K562 (cell line): ENCODE results near the gene MGAT4D. TPM values are rescaled to one million over a fixed set of nuclear protein-coding genes. Genes with fewer than 3 reads are reported as not detected.

ENCODE experiments used
- CTCFL ChIP-seq: IDR thresholded peaks from 2 replicates; pipeline ENCODE4 v1.6.1; 2011; ENCODE audit warnings: borderline replicate concordance, low read depth, mild to moderate bottlenecking, moderate library complexity, low read length; ENCODE audit not compliant: insufficient read depth, poor library complexity, severe bottlenecking
- JUN ChIP-seq, 2 experiments: sonication (generic) in 1 of 2; formaldehyde crosslinking in 1 of 2; IDR thresholded peaks; 2 replicates each; pipeline versions ENCODE4 v1.6.1 to v1.8.0; 2012 to 2022; ENCODE audit warnings: borderline replicate concordance in 2 of 2, mild to moderate bottlenecking in 2 of 2, improper control_type of control experiment in 1 of 2, low read depth in 1 of 2, low read length in 1 of 2, missing genetic modification reagents in 1 of 2
- MXD1 ChIP-seq: fragments of 250-450 bp; sonication (Bioruptor Pico); IDR thresholded peaks from 2 replicates; pipeline ENCODE4 v1.8.0; 2021; ENCODE audit warnings: borderline replicate concordance, mild to moderate bottlenecking, moderate library complexity; ENCODE audit not compliant: poor library complexity, severe bottlenecking
- NR2C2 ChIP-seq, 2 experiments: fragments of 200-800 bp in 1 of 2; sonication (Bioruptor generic) in 1 of 2; sonication (generic) in 1 of 2; formaldehyde crosslinking in 1 of 2; IDR thresholded peaks; 2 replicates each; pipeline versions ENCODE4 v1.6.1 to v1.8.0; 2016 to 2022; ENCODE audit warnings: mild to moderate bottlenecking in 1 of 2, missing compliant biosample characterization in 1 of 2, missing genetic modification characterization in 1 of 2, missing genetic modification reagents in 1 of 2
- PHF8 ChIP-seq: fragments of 200-600 bp; sonication (generic); IDR thresholded peaks from 2 replicates; pipeline ENCODE4 v1.6.1; 2012; ENCODE audit warnings: mixed run types, mild to moderate bottlenecking, inconsistent platforms, low read length, moderate library complexity, borderline replicate concordance
- RCOR1 ChIP-seq, 2 experiments: IDR thresholded peaks; 2 replicates each; pipeline ENCODE4 v1.6.1; 2012; ENCODE audit warnings: low read depth in 2 of 2, low read length in 2 of 2, borderline replicate concordance in 1 of 2, improper control_type of control experiment in 1 of 2
- SMARCA5 ChIP-seq: fragments of 450-650 bp; IDR thresholded peaks from 2 replicates; pipeline ENCODE4 v1.6.1; 2016
- SP2 ChIP-seq: IDR thresholded peaks from 2 replicates; pipeline ENCODE4 v1.6.1; 2011; ENCODE audit warnings: mild to moderate bottlenecking, low read depth, low read length, moderate library complexity; ENCODE audit not compliant: poor library complexity, severe bottlenecking; ENCODE audit errors: extremely low read depth
- VEZF1 ChIP-seq: fragments of 200-800 bp; sonication (Bioruptor generic); IDR thresholded peaks from 2 replicates; pipeline ENCODE4 v1.6.1; 2017; ENCODE audit warnings: missing genetic modification characterization, missing compliant biosample characterization
- ZC3H11A ChIP-seq: IDR thresholded peaks from 2 replicates; pipeline ENCODE4 v1.6.1; 2012; ENCODE audit warnings: low read depth, low read length, improper control_type of control experiment
- ZNF224 ChIP-seq: sonication (generic); formaldehyde crosslinking; IDR thresholded peaks from 2 replicates; pipeline ENCODE4 v1.8.0; 2022; ENCODE audit warnings: mild to moderate bottlenecking, missing genetic modification reagents
- ZNF583 ChIP-seq: fragments of 250-450 bp; sonication (Bioruptor Pico); IDR thresholded peaks from 2 replicates; pipeline ENCODE4 v1.4.0; 2020
- polyA plus RNA-seq, 8 experiments: library from polyadenylated mRNA; depleted of rRNA in 4 of 8; stranded (reverse) in 5 of 8; unstranded in 3 of 8; fragments of >200 nt; fragmentation: Nextera tagmentation in 2 of 8; fragmentation: Illumina TruSeq in 1 of 8; extraction: Ambion mirVana in 2 of 8; extraction: Trizol in 1 of 8; gene quantifications; 2 replicates each; pipeline versions ENCODE4 v1.2.1 to v1.2.3, GENCODE V29; 2011 to 2014; ENCODE audit warnings: inconsistent platforms in 1 of 8, missing spikeins in 1 of 8
- total RNA-seq, 7 experiments: library from RNA; depleted of rRNA in 6 of 7; stranded (reverse); fragments of >200 nt in 6 of 7; fragmentation: Illumina TruSeq in 2 of 7; extraction: Trizol in 2 of 7; gene quantifications; 2 replicates each; pipeline versions ENCODE4 v1.2.1 to v1.2.3, GENCODE V29; 2011 to 2021; ENCODE audit warnings: low replicate concordance in 1 of 7

The MGAT4D gene
- total and polyA plus RNA-seq, 9 of the 15 experiments (the other 6 are each of a cell fraction or from before 2014, with no cell fraction given) = not detected

GRCh38 chr4:140427106-140427918, 70.8 kb downstream of the MGAT4D start, which contains the start of gene CLGN (continued):
- TF ChIP-seq VEZF1 (CRISPR knock-in tag) (peak; percentile 56), CTCFL (peak; percentile 60), SP2 (no peak), SMARCA5 (no peak), ZC3H11A (no peak), ZNF583 (CRISPR knock-in tag) (peak; percentile 24; the same call in 1 of the 2 replicates), PHF8 (peak; percentile 48), ZNF224 (CRISPR knock-in tag) (no peak), NR2C2 (CRISPR knock-in tag; IDR thresholded peaks at IDR 0.05) (peak; percentile 57; the same call in 1 of the 2 replicates), NR2C2 (tag; IDR thresholded peaks at IDR 0.05) (no peak), JUN (IDR thresholded peaks at IDR 0.05; ENCODE audit: borderline replicate concordance, low read depth, low read length) (no peak), JUN (CRISPR knock-in tag; IDR thresholded peaks at IDR 0.05; ENCODE audit: borderline replicate concordance) (no peak), RCOR1 (IDR thresholded peaks at IDR 0.05; ENCODE audit: borderline replicate concordance in 1 of 2, low read depth in 2 of 2, low read length in 2 of 2) (peak in 1 of 2 experiments; percentile 3; a peak in 1 of 4 replicates), MXD1 (no peak)
